NCI-H1694 treated with DMSO at 0.1 percent for 48 hours (cell line): ENCODE results near the gene GOLT1A.
"Not testable (repeated sequence)": the region's sequence is repeated elsewhere in the genome, so short reads cannot be mapped to it uniquely, and the experiment has no call there.

Source experiments
- DNase-seq: peaks from one replicate; lab custom pipeline; 2025; lab: John Stamatoyannopoulos, UW

Gene GOLT1A

DNA sequence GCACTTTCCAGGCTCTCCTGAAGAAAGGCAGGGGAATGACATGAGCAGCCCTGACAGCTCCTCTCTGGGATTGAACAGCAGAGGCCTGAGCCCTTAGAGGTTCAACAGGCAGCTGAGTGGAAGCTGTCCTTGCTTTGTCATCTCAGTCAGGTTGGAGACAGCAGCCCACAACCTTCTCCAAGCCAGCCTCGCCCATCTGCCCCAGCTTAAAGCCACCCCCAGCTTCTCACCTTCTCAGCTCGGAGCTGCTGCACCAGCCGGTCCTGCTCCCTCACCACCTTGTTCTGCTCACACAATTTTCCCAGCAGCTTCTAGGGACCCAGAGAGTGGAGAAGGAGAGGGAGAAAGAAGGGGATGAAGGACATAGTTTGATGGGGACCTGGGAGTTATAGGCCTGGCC, 35.2 kb upstream of the GOLT1A start:
- no peak for DNase-seq

DNA sequence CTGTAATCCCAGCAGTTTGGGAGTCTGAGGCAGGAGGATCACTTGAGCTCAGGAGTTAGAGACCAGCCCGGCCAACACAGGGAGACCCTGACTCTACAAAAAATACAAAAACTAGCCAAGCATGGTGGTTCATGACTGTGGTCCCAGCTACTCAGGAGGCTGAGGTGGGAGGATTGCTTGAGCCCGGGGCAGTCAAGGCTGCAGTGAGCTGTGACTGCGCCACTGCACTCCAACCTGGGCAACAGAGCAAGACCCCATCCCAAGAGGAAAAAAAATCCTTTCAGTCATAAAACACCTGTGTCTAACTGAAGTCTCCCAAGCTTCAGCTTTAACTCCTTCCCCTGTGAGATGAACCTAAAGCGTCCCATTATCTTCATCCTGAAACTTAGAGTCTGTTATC, 33.1 kb upstream of the GOLT1A start:
- no peak for DNase-seq

- no peak for DNase-seq
Measured at GRCh38 chr1:204242920-204243319, 29.1 kb upstream of the GOLT1A start.

DNA sequence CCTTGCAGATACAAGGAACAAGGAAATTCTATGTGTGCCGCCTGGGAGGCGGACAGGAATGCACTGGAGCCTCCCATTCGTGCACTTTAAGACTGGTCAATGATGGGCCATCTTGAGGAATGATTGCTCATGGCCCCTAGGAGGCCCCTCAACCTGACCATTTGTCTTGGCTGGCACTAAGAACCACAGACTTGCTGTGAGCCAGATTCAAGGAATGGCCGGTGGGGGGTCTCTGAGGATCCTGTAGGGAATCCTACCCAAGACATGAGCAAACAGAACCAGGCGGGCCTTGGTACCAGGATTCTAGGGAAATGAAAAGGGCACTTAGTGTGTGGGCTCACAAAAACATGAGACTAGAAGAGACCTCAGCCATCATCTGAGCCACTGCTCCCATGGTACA, 28.1 kb upstream of the GOLT1A start:
- DNase-seq: no peak

GRCh38 chr1:204241050-204241449, 27.3 kb upstream of the GOLT1A start:
- DNase-seq: no peak

DNA sequence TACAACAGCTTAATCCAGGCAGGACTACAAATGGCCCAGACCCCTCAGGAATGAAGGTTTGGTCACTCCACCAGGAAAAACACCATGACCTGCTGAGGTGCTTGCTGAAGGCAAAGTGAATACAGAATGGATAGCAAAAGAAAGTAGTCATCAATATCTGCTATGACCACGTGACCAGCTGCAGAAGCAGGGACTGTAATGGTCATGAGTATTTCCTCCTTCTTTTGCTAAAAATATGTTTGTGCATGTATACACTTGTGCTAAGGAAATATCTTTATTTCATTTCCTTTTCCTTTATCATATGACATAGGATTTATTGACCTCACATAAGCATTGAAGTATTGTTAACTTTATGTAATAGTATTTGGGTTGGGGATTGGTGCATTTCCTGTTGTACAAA, 26.4 kb upstream of the GOLT1A start:
- DNase-seq: no peak

GRCh38 chr1:204239401-204239800, 25.6 kb upstream of the GOLT1A start:
- DNase-seq: not testable (repeated sequence)

- not testable (repeated sequence) for DNase-seq
Measured at GRCh38 chr1:204238520-204238919, 24.7 kb upstream of the GOLT1A start.

DNA sequence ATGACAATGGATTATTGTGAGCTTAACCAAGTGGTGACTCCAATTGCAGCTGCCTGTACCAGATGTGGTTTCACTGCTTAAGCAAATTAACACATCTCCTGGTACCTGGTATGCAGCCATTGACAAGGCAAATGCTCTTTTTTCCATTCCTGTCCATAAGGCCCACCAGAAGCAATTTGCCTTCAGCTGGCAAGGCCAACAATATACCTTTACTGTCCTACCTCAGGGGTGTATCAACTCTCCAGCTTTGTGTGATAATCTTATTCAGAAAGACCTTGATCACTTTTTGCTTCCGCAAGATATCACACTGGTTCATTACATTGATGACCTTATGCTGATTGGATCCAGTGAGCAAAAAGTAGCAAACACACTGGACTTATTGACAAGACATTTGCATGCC, 23.7 kb upstream of the GOLT1A start:
- DNase-seq: not testable (repeated sequence)

GRCh38 chr1:204232526-204232925, 18.7 kb upstream of the GOLT1A start:
- no peak for DNase-seq

DNA sequence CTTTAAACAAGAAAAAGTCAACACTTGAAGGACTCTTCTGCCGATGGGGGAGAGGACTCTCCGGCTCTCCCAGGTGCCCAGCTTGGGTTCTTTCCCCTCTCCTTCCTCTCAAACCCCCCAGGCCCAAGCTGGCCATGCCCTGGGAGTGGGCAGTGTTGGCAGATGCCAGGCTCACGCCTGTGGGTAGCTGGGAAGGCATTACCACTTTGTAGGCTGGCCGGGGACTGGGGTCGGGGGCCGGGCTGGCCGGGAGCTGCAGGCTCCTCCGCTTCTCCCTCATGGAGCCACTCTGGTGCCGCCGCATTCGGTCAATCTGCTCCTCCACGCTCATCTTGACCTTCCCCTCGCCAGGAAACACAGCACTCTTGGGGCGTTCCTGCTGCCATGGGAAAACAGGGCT, 16.4 kb upstream of the GOLT1A start:
- DNase-seq: no peak

- no peak for DNase-seq
Measured at GRCh38 chr1:204228896-204229295, 15.1 kb upstream of the GOLT1A start.

- DNase-seq: no peak
Measured at GRCh38 chr1:204227996-204228785, 14.4 kb upstream of the GOLT1A start.

DNA sequence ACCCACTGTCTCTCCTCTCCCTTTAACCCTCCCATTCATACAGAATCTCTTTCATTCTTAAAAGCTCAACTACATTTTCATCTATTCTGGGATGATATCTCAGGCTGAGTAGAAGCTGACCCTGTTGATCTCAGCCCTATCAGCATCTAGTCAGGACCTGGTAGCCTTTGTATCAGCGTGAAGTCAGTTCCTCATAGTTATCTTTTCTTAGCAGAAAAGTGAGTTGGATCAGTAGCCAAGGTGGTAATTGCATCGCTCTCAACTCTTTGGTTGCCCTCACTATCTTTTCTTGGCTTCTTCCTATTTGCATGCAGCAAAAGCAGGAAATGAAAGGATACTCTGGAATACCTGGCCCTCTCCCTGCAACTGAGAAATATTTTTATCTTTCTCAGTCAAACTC, 13.6 kb upstream of the GOLT1A start:
- no peak for DNase-seq

- no peak for DNase-seq
Measured at GRCh38 chr1:204225841-204226735, 12.3 kb upstream of the GOLT1A start.

GRCh38 chr1:204224655-204225054, 10.9 kb upstream of the GOLT1A start:
- no peak for DNase-seq

DNA sequence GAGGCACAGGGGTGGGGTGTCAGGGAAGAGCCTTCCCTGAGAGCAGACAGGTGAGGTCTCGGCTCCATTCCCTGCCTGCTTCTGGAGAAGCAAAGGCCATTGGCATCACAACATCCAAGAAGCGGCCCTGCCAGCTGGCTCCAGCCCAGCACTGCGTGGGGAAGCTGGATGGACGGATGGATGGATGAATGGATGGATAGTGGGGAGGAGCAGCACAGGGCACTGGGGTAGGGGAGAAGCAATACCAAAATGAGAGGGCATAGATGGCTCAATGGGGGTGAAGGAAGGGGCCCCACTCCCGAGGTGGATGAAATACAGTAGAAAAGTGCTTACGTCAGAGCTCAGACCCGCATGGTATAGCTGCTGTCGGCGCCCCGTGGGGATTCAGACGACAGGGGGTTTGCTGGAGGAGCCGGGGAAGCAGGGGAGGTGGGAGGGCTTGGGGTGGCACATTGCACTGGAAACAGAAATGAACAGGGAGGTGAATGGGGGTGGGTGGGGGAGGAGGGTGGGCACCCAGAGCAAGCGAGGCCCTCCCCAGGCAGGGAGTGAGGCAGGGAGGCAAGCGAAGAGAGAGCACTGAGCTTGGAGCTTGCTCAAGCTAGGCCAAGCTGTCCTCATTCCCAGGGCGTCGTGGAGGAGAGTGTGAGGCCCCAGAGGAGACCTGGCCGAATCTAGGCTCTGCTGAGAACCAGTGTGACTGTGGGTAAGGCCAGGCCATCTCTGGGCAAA, 9.5 kb upstream of the GOLT1A start:
- DNase-seq: no peak

- no peak for DNase-seq
Measured at GRCh38 chr1:204222764-204223055, 8.9 kb upstream of the GOLT1A start.

- DNase-seq: no peak
Measured at GRCh38 chr1:204222006-204222763, 8.4 kb upstream of the GOLT1A start.

GRCh38 chr1:204221271-204221670, 7.5 kb upstream of the GOLT1A start:
- DNase-seq: no peak

DNA sequence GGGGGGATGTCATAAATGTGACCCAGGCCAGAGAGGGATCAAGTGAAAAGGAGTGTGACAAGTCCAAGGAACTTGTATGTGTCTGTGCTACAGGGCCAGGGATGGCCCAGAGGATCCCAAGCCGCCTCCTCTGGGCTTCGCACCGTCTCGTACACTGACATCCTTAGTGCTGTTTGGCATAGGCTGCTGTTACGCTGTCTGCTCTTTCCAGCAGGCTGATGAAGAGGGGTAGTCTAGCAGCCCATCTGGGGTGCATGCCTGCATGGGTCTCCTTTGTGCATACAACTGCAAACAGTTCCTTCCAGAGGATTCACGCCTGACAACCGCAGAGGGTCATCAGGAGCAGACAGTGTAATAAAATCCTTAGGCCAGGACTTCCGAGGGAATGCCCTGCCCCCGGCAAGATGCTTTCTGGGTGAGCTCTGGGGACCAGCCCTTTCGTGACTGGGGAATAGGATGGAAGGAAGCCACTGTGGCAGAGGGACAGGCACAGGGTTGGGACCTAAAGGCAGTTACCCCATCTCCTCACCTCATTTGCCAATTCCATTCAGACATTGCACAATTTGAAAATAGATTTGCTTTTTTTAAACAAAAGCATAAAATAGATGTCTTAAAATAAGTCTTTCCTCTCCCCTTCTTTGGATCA, 6.3 kb upstream of the GOLT1A start:
- no peak for DNase-seq

DNA sequence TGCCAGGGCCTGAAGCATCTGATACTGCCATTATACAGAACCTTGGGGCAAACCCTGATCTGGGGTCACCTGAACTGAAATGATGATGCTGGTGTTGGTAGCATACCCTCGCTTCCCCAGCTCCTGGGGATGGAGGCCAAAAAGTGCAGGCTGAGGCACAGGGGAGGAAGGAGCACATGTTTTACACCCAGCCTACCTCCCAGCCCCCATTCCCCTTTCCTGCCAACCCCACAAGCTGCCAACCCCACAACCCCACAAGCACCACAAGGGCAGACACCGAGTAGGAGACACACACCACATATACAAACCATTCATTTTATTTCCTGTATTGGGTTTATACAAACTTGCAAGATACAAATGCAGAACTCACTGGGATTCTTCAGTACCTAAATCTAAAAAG, 4.8 kb upstream of the GOLT1A start:
- no peak for DNase-seq
